ENCODE data around the gene TFPI. TPM values are rescaled to one million over a fixed set of nuclear protein-coding genes. Genes with fewer than 3 reads are reported as not detected.

The TFPI gene
- total RNA-seq, 4 donors from 2014 or later = 75.1 to 110 (median 92.2) TPM

DNA sequence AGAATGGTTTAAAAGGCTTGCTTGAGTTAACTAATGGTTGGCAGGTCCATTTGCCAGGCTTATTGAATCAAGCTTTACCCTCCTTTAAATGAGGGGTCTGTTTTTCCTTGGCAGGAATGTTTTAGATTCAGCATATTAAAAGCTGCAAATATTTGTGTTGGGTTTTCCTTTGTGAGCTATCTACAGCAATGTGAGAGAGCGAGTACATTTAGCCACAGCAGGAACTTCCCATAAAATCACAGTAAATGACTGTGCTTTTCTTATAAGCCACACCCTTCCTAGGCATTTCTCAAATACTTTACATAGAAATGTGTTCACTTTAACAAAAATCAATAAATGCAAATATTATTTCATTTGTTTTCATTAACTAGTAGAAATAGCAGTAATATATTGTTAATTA, 130.1 kb downstream of the TFPI start:
- Histone ChIP-seq H3K27ac (no peak overlapping the region), H3K27me3 (no peaks in the 10 kb centered on the region), H3K4me1 (peaks cover 0 to 4% (median 0%) of the 10 kb centered on the region in 4 donors), H3K9me3 (no peaks in the 10 kb centered on the region), H3K4me3 (no peak overlapping the region), H3K36me3 (no peaks in the 10 kb centered on the region)
- TF ChIP-seq EP300 (IDR thresholded peaks at IDR 0.05) = no peak
- no peak for TF ChIP-seq POLR2A (IDR thresholded peaks at IDR 0.05)
- TF ChIP-seq, protein P1, sequence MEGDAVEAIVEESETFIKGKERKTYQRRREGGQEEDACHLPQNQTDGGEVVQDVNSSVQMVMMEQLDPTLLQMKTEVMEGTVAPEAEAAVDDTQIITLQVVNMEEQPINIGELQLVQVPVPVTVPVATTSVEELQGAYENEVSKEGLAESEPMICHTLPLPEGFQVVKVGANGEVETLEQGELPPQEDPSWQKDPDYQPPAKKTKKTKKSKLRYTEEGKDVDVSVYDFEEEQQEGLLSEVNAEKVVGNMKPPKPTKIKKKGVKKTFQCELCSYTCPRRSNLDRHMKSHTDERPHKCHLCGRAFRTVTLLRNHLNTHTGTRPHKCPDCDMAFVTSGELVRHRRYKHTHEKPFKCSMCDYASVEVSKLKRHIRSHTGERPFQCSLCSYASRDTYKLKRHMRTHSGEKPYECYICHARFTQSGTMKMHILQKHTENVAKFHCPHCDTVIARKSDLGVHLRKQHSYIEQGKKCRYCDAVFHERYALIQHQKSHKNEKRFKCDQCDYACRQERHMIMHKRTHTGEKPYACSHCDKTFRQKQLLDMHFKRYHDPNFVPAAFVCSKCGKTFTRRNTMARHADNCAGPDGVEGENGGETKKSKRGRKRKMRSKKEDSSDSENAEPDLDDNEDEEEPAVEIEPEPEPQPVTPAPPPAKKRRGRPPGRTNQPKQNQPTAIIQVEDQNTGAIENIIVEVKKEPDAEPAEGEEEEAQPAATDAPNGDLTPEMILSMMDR (IDR thresholded peaks at IDR 0.05) = no peak
- WGBS, 2 donors = 52 to 56% methylated on average over 1 of the region's 1 CpG
- no peak for DNase-seq (ENCODE audit: low spot score in 2 of 2)

DNA sequence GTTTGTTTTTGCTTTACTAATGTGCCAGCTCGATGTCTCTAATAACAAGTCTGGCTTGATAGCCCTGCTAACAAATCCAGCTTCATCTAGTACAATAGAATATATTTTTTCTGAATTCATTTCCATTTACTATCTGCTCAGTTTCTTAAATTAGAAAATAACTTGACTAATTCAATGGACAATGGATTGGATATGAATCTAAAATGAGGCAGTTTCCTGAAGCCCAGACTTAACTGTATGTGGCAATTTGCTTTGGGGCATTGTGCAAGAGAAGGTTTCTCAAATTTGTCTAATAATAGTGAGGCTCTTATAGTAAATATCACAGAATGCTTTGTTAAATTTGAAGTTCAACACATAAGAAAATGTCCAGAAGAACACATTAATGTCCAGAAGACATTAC, 132.0 kb downstream of the TFPI start:
- Histone ChIP-seq H3K27ac (peak overlapping the region in 1 of 4 donors; percentile 19), H3K36me3 (no peaks in the 10 kb centered on the region), H3K4me3 (no peak overlapping the region), H3K9me3 (no peaks in the 10 kb centered on the region), H3K4me1 (peaks cover 0 to 4% (median 0%) of the 10 kb centered on the region in 4 donors), H3K27me3 (no peaks in the 10 kb centered on the region)
- no peak for DNase-seq (ENCODE audit: low spot score in 2 of 2)
- WGBS, 2 donors = 37 to 53% methylated on average over 1 of the region's 1 CpG
- TF ChIP-seq EP300 (IDR thresholded peaks at IDR 0.05) (no peak), POLR2A (IDR thresholded peaks at IDR 0.05) (no peak)
- TF ChIP-seq, protein P1 (IDR thresholded peaks at IDR 0.05) = no peak

DNA sequence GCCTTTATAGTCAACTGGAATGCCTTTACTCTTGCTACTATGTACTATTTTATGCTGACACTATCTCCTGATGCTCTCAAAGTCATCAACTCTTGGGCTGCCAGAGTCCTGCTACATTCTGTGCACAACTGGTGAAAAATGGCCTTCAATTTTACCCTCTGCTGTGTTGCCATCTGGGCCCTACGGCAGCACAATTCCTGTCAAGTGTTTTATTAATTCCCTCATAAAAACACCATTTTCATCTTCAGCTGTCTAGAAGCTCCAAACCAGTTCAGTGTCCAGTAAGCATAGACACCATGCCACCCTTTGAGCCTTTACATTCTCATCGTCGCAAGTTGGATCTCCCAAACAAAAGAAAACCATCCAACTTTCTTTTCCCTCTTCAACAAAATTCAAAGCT, 132.7 kb downstream of the TFPI start:
- Histone ChIP-seq H3K36me3 (no peaks in the 10 kb centered on the region), H3K27me3 (no peaks in the 10 kb centered on the region), H3K9me3 (no peaks in the 10 kb centered on the region), H3K4me3 (no peak overlapping the region), H3K27ac (no peak overlapping the region), H3K4me1 (peaks cover 0 to 4% (median 0%) of the 10 kb centered on the region in 4 donors)
- TF ChIP-seq POLR2A (IDR thresholded peaks at IDR 0.05) = no peak
- TF ChIP-seq EP300 (IDR thresholded peaks at IDR 0.05) = no peak
- TF ChIP-seq, protein P1 (IDR thresholded peaks at IDR 0.05) = no peak
- WGBS, 2 donors = 92 to 95% methylated on average over 3 of the region's 3 CpGs
- no peak for DNase-seq (ENCODE audit: low spot score in 2 of 2)

DNA sequence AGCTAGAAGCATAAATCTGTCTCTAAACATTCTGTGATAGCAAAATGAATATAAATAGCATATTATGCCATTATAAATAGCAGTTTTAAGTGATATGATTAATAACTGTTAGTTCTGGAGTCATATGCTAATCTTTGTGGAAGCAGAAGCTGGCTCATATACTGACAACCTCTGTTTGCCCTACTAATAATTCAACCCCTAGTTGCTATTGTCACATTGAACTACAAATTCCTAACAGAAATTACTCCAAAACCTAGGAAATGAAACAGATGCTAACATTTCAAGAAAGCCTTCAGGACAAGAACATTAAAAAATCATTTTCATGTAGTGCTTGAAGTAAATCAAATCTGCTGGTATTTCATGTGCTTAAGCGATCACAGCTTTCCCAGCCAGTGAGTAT, 134.4 kb downstream of the TFPI start:
- H3K27me3 ChIP-seq = no peaks in the 10 kb centered on the region
- no peak for TF ChIP-seq EP300 (IDR thresholded peaks at IDR 0.05)
- TF ChIP-seq POLR2A (IDR thresholded peaks at IDR 0.05) = no peak
- TF ChIP-seq, protein P1 (IDR thresholded peaks at IDR 0.05) = no peak
- no peaks in the 10 kb centered on the region for H3K9me3 ChIP-seq
- 76 to 85% methylated on average over 1 of the region's 1 CpG for WGBS, 2 donors
- peaks cover 0 to 4% (median 0%) of the 10 kb centered on the region in 4 donors for H3K4me1 ChIP-seq
- H3K27ac ChIP-seq = no peak overlapping the region
- H3K36me3 ChIP-seq = no peaks in the 10 kb centered on the region
- no peak for DNase-seq (ENCODE audit: low spot score in 2 of 2)
- H3K4me3 ChIP-seq = no peak overlapping the region

DNA sequence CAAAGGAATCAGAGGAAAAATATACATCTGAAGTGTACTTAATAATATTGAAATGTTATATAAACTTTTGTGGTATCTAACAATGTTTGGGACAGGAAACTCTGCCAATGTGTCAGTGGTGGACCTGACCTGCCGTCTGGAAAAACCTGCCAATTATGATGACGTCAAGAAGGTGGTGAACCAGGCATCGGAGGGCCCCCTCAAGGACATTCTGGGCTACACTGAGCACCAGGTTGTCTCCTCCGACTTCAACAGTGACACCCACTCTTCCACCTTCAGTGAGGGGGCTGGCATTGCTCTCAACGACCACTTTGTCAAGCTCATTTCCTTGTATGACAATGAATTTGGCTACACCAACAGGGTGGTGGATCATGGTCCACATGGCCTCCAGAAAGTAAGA, 138.8 kb downstream of the TFPI start:
- Histone ChIP-seq H3K27ac (no peak overlapping the region), H3K9me3 (peaks cover 0 to 10% (median 0%) of the 10 kb centered on the region in 4 donors), H3K27me3 (no peaks in the 10 kb centered on the region), H3K4me1 (no peaks in the 10 kb centered on the region), H3K36me3 (no peaks in the 10 kb centered on the region), H3K4me3 (no peak overlapping the region)
- no peak for DNase-seq (ENCODE audit: low spot score in 2 of 2)
- TF ChIP-seq, protein P1 (IDR thresholded peaks at IDR 0.05) = no peak
- TF ChIP-seq EP300 (IDR thresholded peaks at IDR 0.05) (no peak), POLR2A (IDR thresholded peaks at IDR 0.05) (no peak)
- WGBS, 2 donors = 83 to 90% methylated on average over 5 of the region's 5 CpGs

Small RNAs within 50 kb of the gene (small RNA-seq; reads per million reads assigned to genes)
- not detected for gene GAPDHP59

Other genes with a start within 250 kb of the TFPI start
- 10 to 100 TPM; 56.4 to 75.1 (median 67.3) TPM for gene CALCRL, start 106.2 kb downstream of the TFPI start, total RNA-seq

All from tibial nerve (tissue), 4 donors.